GM12892 (cell line): ENCODE results near the gene IFIT1B.

ENCODE experiments used
- POLR2A ChIP-seq: IDR thresholded peaks from 2 replicates; pipeline ENCODE4 v1.6.1; 2011; ENCODE audit warnings: low read depth, low read length, control low read depth
- POLR2AphosphoS5 ChIP-seq: IDR thresholded peaks from 2 replicates; pipeline ENCODE4 v1.6.1; 2011; ENCODE audit warnings: low read depth, low read length, control low read depth

GRCh38 chr10:89413398-89413912, 35.6 kb downstream of the IFIT1B start:
- TF ChIP-seq POLR2AphosphoS5 (no peak), POLR2A (no peak)
